ENCODE results near the gene MTA2.

DNA sequence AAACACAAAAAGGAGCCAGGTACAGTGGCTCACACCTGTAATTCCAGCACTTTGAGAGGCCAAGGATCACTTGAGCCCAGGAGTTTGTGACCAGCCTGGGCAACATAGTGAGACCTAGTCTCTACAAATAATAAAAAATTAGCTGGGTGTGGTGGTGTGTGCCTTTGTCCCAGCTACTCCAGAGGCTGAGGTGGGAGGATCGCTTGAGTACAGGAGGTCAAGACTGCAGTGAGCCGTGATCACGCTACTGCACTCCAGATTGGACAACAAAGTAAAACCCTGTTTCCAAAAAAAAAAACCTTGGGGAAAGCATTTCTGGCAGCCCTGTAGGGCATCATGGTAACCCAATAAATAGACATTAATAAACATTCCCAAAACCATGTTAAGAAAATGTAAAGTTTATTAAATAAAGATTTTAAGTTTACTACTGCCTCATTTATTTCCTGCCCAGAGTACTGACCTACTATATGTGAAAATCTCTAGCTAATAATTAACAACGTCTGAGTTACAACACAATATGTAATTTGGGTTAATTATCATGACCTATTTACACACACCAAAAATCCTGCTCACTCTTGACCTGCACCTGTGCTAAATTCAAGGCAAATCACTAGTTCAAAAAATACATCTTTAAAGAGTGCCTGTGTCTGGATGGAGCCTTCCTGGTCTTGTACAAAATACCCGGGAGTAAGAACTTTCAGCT, 36.4 kb downstream of the MTA2 start:
- TF ChIP-seq, protein P1, sequence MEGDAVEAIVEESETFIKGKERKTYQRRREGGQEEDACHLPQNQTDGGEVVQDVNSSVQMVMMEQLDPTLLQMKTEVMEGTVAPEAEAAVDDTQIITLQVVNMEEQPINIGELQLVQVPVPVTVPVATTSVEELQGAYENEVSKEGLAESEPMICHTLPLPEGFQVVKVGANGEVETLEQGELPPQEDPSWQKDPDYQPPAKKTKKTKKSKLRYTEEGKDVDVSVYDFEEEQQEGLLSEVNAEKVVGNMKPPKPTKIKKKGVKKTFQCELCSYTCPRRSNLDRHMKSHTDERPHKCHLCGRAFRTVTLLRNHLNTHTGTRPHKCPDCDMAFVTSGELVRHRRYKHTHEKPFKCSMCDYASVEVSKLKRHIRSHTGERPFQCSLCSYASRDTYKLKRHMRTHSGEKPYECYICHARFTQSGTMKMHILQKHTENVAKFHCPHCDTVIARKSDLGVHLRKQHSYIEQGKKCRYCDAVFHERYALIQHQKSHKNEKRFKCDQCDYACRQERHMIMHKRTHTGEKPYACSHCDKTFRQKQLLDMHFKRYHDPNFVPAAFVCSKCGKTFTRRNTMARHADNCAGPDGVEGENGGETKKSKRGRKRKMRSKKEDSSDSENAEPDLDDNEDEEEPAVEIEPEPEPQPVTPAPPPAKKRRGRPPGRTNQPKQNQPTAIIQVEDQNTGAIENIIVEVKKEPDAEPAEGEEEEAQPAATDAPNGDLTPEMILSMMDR (IDR thresholded peaks at IDR 0.05): no peak
- TF ChIP-seq POLR2AphosphoS5 (IDR thresholded peaks at IDR 0.05): no peak
